IMR-90 (cell line): ENCODE data around the gene UBA1.

Experiments
- BHLHE40 ChIP-seq: fragments of 150-350 bp; IDR thresholded peaks from 2 replicates; pipeline ENCODE4 v1.6.1; 2016; ENCODE audit warnings: mild to moderate bottlenecking, low read depth, low read length
- CEBPB ChIP-seq: IDR thresholded peaks from 2 replicates; pipeline ENCODE4 v1.6.1; 2012; ENCODE audit warnings: low read depth, low read length, improper control_type of control experiment
- CHD1 ChIP-seq: IDR thresholded peaks from 2 replicates; pipeline ENCODE4 v1.6.1; 2012; ENCODE audit warnings: low read depth, low read length, improper control_type of control experiment
- FOS ChIP-seq: fragments of 150-350 bp; IDR thresholded peaks from 2 replicates; pipeline ENCODE4 v1.6.1; 2016; ENCODE audit warnings: low read depth, low read length
- MAFK ChIP-seq: IDR thresholded peaks from 2 replicates; pipeline ENCODE4 v1.6.1; 2012; ENCODE audit warnings: low read depth, low read length, improper control_type of control experiment
- MAZ ChIP-seq: IDR thresholded peaks from 2 replicates; pipeline ENCODE4 v1.6.1; 2012; ENCODE audit warnings: low read depth, mild to moderate bottlenecking, low read length, improper control_type of control experiment, moderate library complexity, borderline replicate concordance
- NFE2L2 ChIP-seq: fragments of 150-350 bp; IDR thresholded peaks from 2 replicates; pipeline ENCODE4 v1.6.1; 2016; ENCODE audit warnings: low read depth, mild to moderate bottlenecking, low read length
- POLR2A ChIP-seq: IDR thresholded peaks from 2 replicates; pipeline ENCODE4 v1.6.1; 2012; ENCODE audit warnings: mild to moderate bottlenecking, low read depth, low read length
- RAD21 ChIP-seq: IDR thresholded peaks from 2 replicates; pipeline ENCODE4 v1.6.1; 2012; ENCODE audit warnings: low read length, improper control_type of control experiment
- RCOR1 ChIP-seq: IDR thresholded peaks from 2 replicates; pipeline ENCODE4 v1.6.1; 2012; ENCODE audit warnings: mild to moderate bottlenecking, low read length, improper control_type of control experiment; ENCODE audit not compliant: insufficient replicate concordance
- TF ChIP-seq, protein P1 (sequence below): conservative IDR thresholded peaks from 2 replicates; pipeline ENCODE4 v1.5.1; 2012; ENCODE audit warnings: mild to moderate bottlenecking, low read depth, low read length, improper control_type of control experiment
- TF ChIP-seq, protein P2 (sequence below): fragments of 150-350 bp; IDR thresholded peaks from 2 replicates; pipeline ENCODE4 v1.6.1; 2016; ENCODE audit warnings: low read depth, mild to moderate bottlenecking, low read length, moderate library complexity, borderline replicate concordance

DNA sequence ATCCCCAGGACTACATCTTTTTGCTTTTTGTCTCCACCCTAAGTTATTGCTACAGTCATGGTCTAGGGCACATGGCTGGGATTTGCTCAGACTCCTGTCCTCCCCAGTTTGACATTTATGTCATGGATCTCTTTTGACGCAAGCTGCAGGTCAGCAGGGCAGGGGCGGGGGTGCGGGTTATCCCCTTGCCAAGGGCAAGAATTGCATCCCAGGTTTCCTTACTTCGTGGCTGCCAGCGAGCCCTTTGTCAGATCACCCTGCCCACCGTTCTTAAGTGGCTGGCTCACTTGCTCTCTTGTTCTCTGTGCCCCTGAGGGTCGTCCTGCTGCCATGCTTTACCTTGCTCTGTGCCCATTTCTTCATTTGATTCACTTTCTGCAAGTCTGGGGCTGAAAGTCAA is 21.1 kb upstream of the UBA1 start:
- TF ChIP-seq, protein P1, sequence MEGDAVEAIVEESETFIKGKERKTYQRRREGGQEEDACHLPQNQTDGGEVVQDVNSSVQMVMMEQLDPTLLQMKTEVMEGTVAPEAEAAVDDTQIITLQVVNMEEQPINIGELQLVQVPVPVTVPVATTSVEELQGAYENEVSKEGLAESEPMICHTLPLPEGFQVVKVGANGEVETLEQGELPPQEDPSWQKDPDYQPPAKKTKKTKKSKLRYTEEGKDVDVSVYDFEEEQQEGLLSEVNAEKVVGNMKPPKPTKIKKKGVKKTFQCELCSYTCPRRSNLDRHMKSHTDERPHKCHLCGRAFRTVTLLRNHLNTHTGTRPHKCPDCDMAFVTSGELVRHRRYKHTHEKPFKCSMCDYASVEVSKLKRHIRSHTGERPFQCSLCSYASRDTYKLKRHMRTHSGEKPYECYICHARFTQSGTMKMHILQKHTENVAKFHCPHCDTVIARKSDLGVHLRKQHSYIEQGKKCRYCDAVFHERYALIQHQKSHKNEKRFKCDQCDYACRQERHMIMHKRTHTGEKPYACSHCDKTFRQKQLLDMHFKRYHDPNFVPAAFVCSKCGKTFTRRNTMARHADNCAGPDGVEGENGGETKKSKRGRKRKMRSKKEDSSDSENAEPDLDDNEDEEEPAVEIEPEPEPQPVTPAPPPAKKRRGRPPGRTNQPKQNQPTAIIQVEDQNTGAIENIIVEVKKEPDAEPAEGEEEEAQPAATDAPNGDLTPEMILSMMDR: no peak
- TF ChIP-seq POLR2A (no peak), RAD21 (no peak), MAZ (no peak), CEBPB (no peak), RCOR1 (no peak), CHD1 (no peak), BHLHE40 (no peak), FOS (no peak), MAFK (no peak), NFE2L2 (no peak)
- TF ChIP-seq, protein P2, sequence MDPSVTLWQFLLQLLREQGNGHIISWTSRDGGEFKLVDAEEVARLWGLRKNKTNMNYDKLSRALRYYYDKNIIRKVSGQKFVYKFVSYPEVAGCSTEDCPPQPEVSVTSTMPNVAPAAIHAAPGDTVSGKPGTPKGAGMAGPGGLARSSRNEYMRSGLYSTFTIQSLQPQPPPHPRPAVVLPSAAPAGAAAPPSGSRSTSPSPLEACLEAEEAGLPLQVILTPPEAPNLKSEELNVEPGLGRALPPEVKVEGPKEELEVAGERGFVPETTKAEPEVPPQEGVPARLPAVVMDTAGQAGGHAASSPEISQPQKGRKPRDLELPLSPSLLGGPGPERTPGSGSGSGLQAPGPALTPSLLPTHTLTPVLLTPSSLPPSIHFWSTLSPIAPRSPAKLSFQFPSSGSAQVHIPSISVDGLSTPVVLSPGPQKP: no peak
